IMR-90 (cell line): ENCODE results near the gene AMZ1. TPM values are rescaled to one million over a fixed set of nuclear protein-coding genes. Genes with fewer than 3 reads are reported as not detected.

Experiments
- ATAC-seq: fragments of 200-7000 bp; cut with Tn5 transposase; 2 replicates; pipeline ENCODE4 v1.9.1; 2020; ENCODE audit warnings: low read depth, mild to moderate bottlenecking, moderate library complexity
- BruUV-seq: library from RNA; stranded (reverse); fragments of 400-500 nt; replicated peaks from 2 replicates; lab custom pipeline; 2021; lab: Mats Ljungman, UMichigan
- CTCF ChIA-PET: fragments of 300-600 bp; formaldehyde crosslinking; extraction: SDS; loops from one replicate; lab custom pipeline; 2021; ENCODE audit warnings: antibody characterized with exemption; lab: Yijun Ruan, JAX
- POLR2A ChIA-PET: fragments of 300-600 bp; sonication (Branson Sonifier 250); formaldehyde crosslinking; loops from one replicate; lab custom pipeline; 2022; ENCODE audit warnings: antibody characterized with exemption; ENCODE audit not compliant: unreplicated experiment; lab: Charles Lee
- DNase-seq: peaks from one replicate; pipeline ENCODE4 v3.0.0; 2013
- H2AFZ ChIP-seq: replicated peaks from 2 replicates; pipeline ENCODE3; 2013; ENCODE audit warnings: low read length, mild to moderate bottlenecking; ENCODE audit not compliant: poor library complexity
- H2AK5ac ChIP-seq: 2 replicates; pipeline ENCODE4 v1.6.1; 2013; ENCODE audit warnings: low read depth, low read length, inconsistent platforms
- H2AK9ac ChIP-seq: replicated peaks from 2 replicates; pipeline ENCODE3; 2013; ENCODE audit warnings: mild to moderate bottlenecking, low read depth, low read length, moderate library complexity; ENCODE audit not compliant: poor library complexity
- H2BK120ac ChIP-seq: 2 replicates; pipeline ENCODE4 v1.6.1; 2013; ENCODE audit warnings: low read depth, low read length, inconsistent platforms
- H2BK15ac ChIP-seq: 3 replicates; pipeline ENCODE4 v1.6.1; 2013; ENCODE audit warnings: low read depth, low read length, inconsistent platforms
- H2BK20ac ChIP-seq: 2 replicates; pipeline ENCODE4 v1.6.1; 2013; ENCODE audit warnings: low read depth, mild to moderate bottlenecking, inconsistent platforms, low read length, moderate library complexity
- H2BK5ac ChIP-seq: 2 replicates; pipeline ENCODE4 v1.6.1; 2013; ENCODE audit warnings: mild to moderate bottlenecking, low read depth, low read length, inconsistent platforms; ENCODE audit not compliant: poor library complexity, severe bottlenecking
- H3K14ac ChIP-seq: replicated peaks from 2 replicates; pipeline ENCODE4 v1.6.1; 2013; ENCODE audit warnings: low read depth, low read length, inconsistent platforms
- H3K18ac ChIP-seq: 2 replicates; pipeline ENCODE4 v1.6.1; 2013; ENCODE audit warnings: low read depth, low read length, control low read depth
- H3K23ac ChIP-seq: 2 replicates; pipeline ENCODE4 v1.6.1; 2013; ENCODE audit warnings: low read depth, low read length, inconsistent platforms
- H3K27ac ChIP-seq: 2 replicates; pipeline ENCODE4 v1.5.1; 2013; ENCODE audit warnings: mild to moderate bottlenecking, control low read depth, low read length; ENCODE audit not compliant: insufficient read depth
- H3K27me3 ChIP-seq: 2 replicates; pipeline ENCODE4 v1.6.1; 2013; ENCODE audit warnings: low read length; ENCODE audit not compliant: control insufficient read depth, insufficient read depth
- H3K36me3 ChIP-seq: 2 replicates; pipeline ENCODE4 v1.6.1; 2013; ENCODE audit warnings: low read length, mixed read lengths; ENCODE audit not compliant: control insufficient read depth, insufficient read depth
- H3K4ac ChIP-seq: 2 replicates; pipeline ENCODE4 v1.6.1; 2013; ENCODE audit warnings: low read depth, low read length, inconsistent platforms
- H3K4me1 ChIP-seq: 2 replicates; pipeline ENCODE4 v1.6.1; 2013; ENCODE audit warnings: low read length, mixed read lengths; ENCODE audit not compliant: control insufficient read depth, insufficient read depth
- H3K4me2 ChIP-seq: 2 replicates; pipeline ENCODE4 v1.6.1; 2013; ENCODE audit warnings: low read depth, mild to moderate bottlenecking, control low read depth, low read length, moderate library complexity
- H3K4me3 ChIP-seq: 2 replicates; pipeline ENCODE4 v1.5.1; 2013; ENCODE audit warnings: low read depth, mild to moderate bottlenecking, control low read depth, low read length, moderate library complexity; ENCODE audit not compliant: insufficient read depth
- H3K56ac ChIP-seq: 2 replicates; pipeline ENCODE4 v1.6.1; 2013; ENCODE audit warnings: low read length, inconsistent platforms; ENCODE audit not compliant: insufficient read depth; ENCODE audit errors: extremely low read depth
- H3K79me1 ChIP-seq, 2 experiments: 2 replicates each; pipeline ENCODE4 v1.6.1; 2013; ENCODE audit warnings: low read length in 2 of 2, inconsistent platforms in 1 of 2, low read depth in 1 of 2
- H3K9ac ChIP-seq: 2 replicates; pipeline ENCODE4 v1.6.1; 2013; ENCODE audit warnings: low read depth, low read length, control low read depth
- H3K9me1 ChIP-seq: 2 replicates; pipeline ENCODE4 v1.6.1; 2013; ENCODE audit warnings: low read length, inconsistent platforms; ENCODE audit not compliant: insufficient read depth
- H3K9me3 ChIP-seq: 2 replicates; pipeline ENCODE4 v1.6.1; 2013; ENCODE audit warnings: low read length; ENCODE audit not compliant: control insufficient read depth, insufficient read depth
- H4K20me1 ChIP-seq: 2 replicates; pipeline ENCODE4 v1.6.1; 2013; ENCODE audit warnings: low read length, inconsistent platforms; ENCODE audit not compliant: insufficient read depth
- H4K5ac ChIP-seq: 2 replicates; pipeline ENCODE4 v1.6.1; 2013; ENCODE audit warnings: mild to moderate bottlenecking, low read depth, low read length, control low read depth
- H4K8ac ChIP-seq, 2 experiments: 2 replicates each; pipeline ENCODE4 v1.6.1; 2013; ENCODE audit warnings: low read depth in 2 of 2, low read length in 2 of 2, control low read depth in 1 of 2, inconsistent platforms in 1 of 2
- H4K91ac ChIP-seq: 2 replicates; pipeline ENCODE4 v1.6.1; 2013; ENCODE audit warnings: low read depth, low read length, inconsistent platforms; ENCODE audit not compliant: insufficient read depth
- BHLHE40 ChIP-seq: fragments of 150-350 bp; IDR thresholded peaks from 2 replicates; pipeline ENCODE4 v1.6.1; 2016; ENCODE audit warnings: mild to moderate bottlenecking, low read depth, low read length
- FOS ChIP-seq: fragments of 150-350 bp; IDR thresholded peaks from 2 replicates; pipeline ENCODE4 v1.6.1; 2016; ENCODE audit warnings: low read depth, low read length
- POLR2A ChIP-seq: IDR thresholded peaks from 2 replicates; pipeline ENCODE4 v1.6.1; 2012; ENCODE audit warnings: mild to moderate bottlenecking, low read depth, low read length
- RAD21 ChIP-seq: IDR thresholded peaks from 2 replicates; pipeline ENCODE4 v1.6.1; 2012; ENCODE audit warnings: low read length, improper control_type of control experiment
- WGBS, 2 experiments: methylation state at CpG; one replicate each; pipeline versions ENCODE4 v1.1.5 to v1.1.7; 2013; ENCODE audit warnings: missing lambda C conversion rate in 2 of 2; ENCODE audit not compliant: insufficient read length in 1 of 2; ENCODE audit errors: extremely low coverage in 2 of 2; 5-methylcytosine and 5-hydroxymethylcytosine counted together
- dilution Hi-C: fragments of 300-500 bp; cut with HindIII; formaldehyde crosslinking; loops from one replicate; pipeline ENCODE4 v1.14.3; 2018; ENCODE audit warnings: low sequenced_read_pairs; ENCODE audit not compliant: unreplicated experiment
- in situ Hi-C: fragments of 300-500 bp; cut with MboI; formaldehyde crosslinking; loops from 3 replicates; pipeline ENCODE4 v1.14.3; 2019; ENCODE audit warnings: low sequenced_read_pairs, inconsistent platforms, mixed read lengths
- intact Hi-C: fragments of 100-400 bp; cut with micrococcal nuclease; formaldehyde crosslinking; loops from 2 replicates; pipeline ENCODE4 v1.10.0; 2022
- polyA plus RNA-seq, 3 experiments: library from polyadenylated mRNA; depleted of rRNA; stranded (reverse); fragments of >200 nt; gene quantifications; 2 replicates each; pipeline ENCODE4 v1.2.3, GENCODE V29; 2012; ENCODE audit warnings: low replicate concordance in 1 of 3
- total RNA-seq: library from RNA; depleted of rRNA; stranded (reverse); fragments of >200 nt; gene quantifications from 2 replicates; pipeline ENCODE4 v1.2.3, GENCODE V29; 2012

The AMZ1 gene
- total and polyA plus RNA-seq, 2 of the 4 experiments (the other 2 are of a cell fraction) = 0.54 to 1.6 TPM

- Histone ChIP-seq H2AK9ac (peak overlapping the region; percentile 65), H3K4me2 (no peak overlapping the region), H3K56ac (no peak overlapping the region), H3K4ac (no peak overlapping the region), H3K4me1 (peaks cover 13% of the 10 kb centered on the region), H3K18ac (no peak overlapping the region), H4K20me1 (peaks cover 48% of the 10 kb centered on the region), H3K79me1 (peaks cover 10 to 53% of the 10 kb centered on the region in 2 experiments), H3K14ac (no peak overlapping the region), H3K36me3 (peaks cover 54% of the 10 kb centered on the region), H2BK15ac (no peak overlapping the region), H4K8ac (no peak overlapping the region), H4K91ac (no peak overlapping the region), H4K5ac (no peak overlapping the region), H3K27ac (no peak overlapping the region), H2AK5ac (no peak overlapping the region), H2BK20ac (no peak overlapping the region), H3K9me3 (no peaks in the 10 kb centered on the region), H2BK120ac (no peak overlapping the region), H3K27me3 (no peaks in the 10 kb centered on the region), H3K9me1 (0 out of 2 replicates have a peak, but pooled peaks cover 5% of the 10 kb centered on the region), H3K9ac (no peak overlapping the region), H2BK5ac (no peak overlapping the region), H3K4me3 (no peak overlapping the region), H3K23ac (no peak overlapping the region), H2AFZ (peak overlapping the region; percentile 58)
- WGBS, 2 experiments = 100% methylated on average over 1 of the region's 18 CpGs; no CpG with 5 or more reads in 1 of the 2 experiments
- ChIA-PET CTCF (no interaction called here), POLR2A (no interaction called here)
- BruUV-seq = no TSS peak
- in situ Hi-C loops = no loop called here
- intact Hi-C loops = loop anchor here (10.0 kb wide), 1 partner anchor 174 kb away; the partner anchor contains the start of gene GRIFIN
- no peak for ATAC-seq
- TF ChIP-seq RAD21 (no peak), FOS (no peak), BHLHE40 (no peak), POLR2A (no peak)
- dilution Hi-C loops = no loop called here
- no peak for DNase-seq
These were observed 38.7 kb upstream of the AMZ1 start for GRCh38 chr7:2649139-2649838.
